Vagina (tissue), 2 donors: ENCODE results near the gene AGPAT3. TPM values are rescaled to one million over a fixed set of nuclear protein-coding genes. Genes with fewer than 3 reads are reported as not detected.
"Not testable (repeated sequence)": the region's sequence is repeated elsewhere in the genome, so short reads cannot be mapped to it uniquely, and the experiment has no call there.

ENCODE experiments used
- DNase-seq, 2 donors: peaks; one replicate each; pipeline ENCODE4 v3.0.0-alpha.2; 2017; ENCODE audit errors: extremely low spot score in 2 of 2
- H3K27ac ChIP-seq: fragments of 200-600 bp; sonication (generic); one replicate; pipeline ENCODE4 v1.5.1; 2019
- H3K27me3 ChIP-seq: fragments of 200-600 bp; sonication (generic); one replicate; pipeline ENCODE4 v1.5.1; 2019
- H3K36me3 ChIP-seq, 2 donors: fragments of 200-600 bp; sonication (generic); one replicate each; pipeline ENCODE4 v1.5.1; 2017 to 2019
- H3K4me1 ChIP-seq: fragments of 200-600 bp; sonication (generic); one replicate; pipeline ENCODE4 v1.5.1; 2019
- H3K4me3 ChIP-seq, 2 donors: fragments of 200-600 bp; sonication (generic); 1 replicate in 1 of 2; 2 replicates in 1 of 2; pipeline ENCODE4 v1.5.1; 2016 to 2019
- H3K9me3 ChIP-seq: fragments of 200-600 bp; sonication (generic); one replicate; pipeline ENCODE4 v1.5.1; 2019
- CTCF ChIP-seq, 3 experiments: fragments of 450-650 bp in 2 of 3; fragments of 200-600 bp in 1 of 3; sonication (generic) in 1 of 3; IDR thresholded peaks; one replicate each; pipeline ENCODE4 v1.5.1; 2017 to 2019; ENCODE audit warnings: antibody characterized with exemption in 3 of 3, mild to moderate bottlenecking in 2 of 3, moderate library complexity in 2 of 3
- POLR2A ChIP-seq, 2 donors: fragments of 450-650 bp; IDR thresholded peaks; one replicate each; pipeline ENCODE4 v1.6.1; 2017; ENCODE audit warnings: antibody characterized with exemption in 2 of 2, mild to moderate bottlenecking in 2 of 2, moderate library complexity in 2 of 2
- POLR2AphosphoS5 ChIP-seq, 2 donors: sonication (generic); formaldehyde crosslinking; IDR thresholded peaks; one replicate each; pipeline ENCODE4 v1.9.0; 2017; ENCODE audit warnings: antibody characterized with exemption in 2 of 2, mild to moderate bottlenecking in 2 of 2, low read depth in 1 of 2; ENCODE audit not compliant: insufficient read depth in 1 of 2
- intact Hi-C: fragments of 100-400 bp; cut with DNase I; formaldehyde crosslinking; loops from one replicate; pipeline ENCODE4 v1.15.1; 2023
- total RNA-seq: library from RNA; depleted of rRNA; stranded (reverse); fragments of >200 nt; gene quantifications from one replicate; pipeline ENCODE4 v1.2.3, GENCODE V29; 2016

Gene AGPAT3
- total RNA-seq, 1 donor from 2014 or later: 34.4 TPM

GRCh38 chr21:43892984-43893535 lies 28.0 kb downstream of the AGPAT3 start:
- Histone ChIP-seq H3K4me1 (peaks cover 6% of the 10 kb centered on the region), H3K27me3 (no peaks in the 10 kb centered on the region), H3K9me3 (no peaks in the 10 kb centered on the region), H3K27ac (no peak overlapping the region), H3K36me3 (no peaks in the 10 kb centered on the region), H3K4me3 (no peak overlapping the region)
- TF ChIP-seq CTCF (IDR thresholded peaks at IDR 0.05) (no peak), POLR2AphosphoS5 (IDR thresholded peaks at IDR 0.05; ENCODE audit: insufficient read depth in 1 of 2, low read depth in 1 of 2) (no peak)
- DNase-seq: no peak
- intact Hi-C loops: no loop called here

- Histone ChIP-seq H3K9me3 (no peaks in the 10 kb centered on the region), H3K4me1 (peaks cover 6% of the 10 kb centered on the region), H3K27ac (no peak overlapping the region), H3K4me3 (no peak overlapping the region), H3K27me3 (no peaks in the 10 kb centered on the region), H3K36me3 (no peaks in the 10 kb centered on the region)
- intact Hi-C loops: no loop called here
- TF ChIP-seq POLR2AphosphoS5 (IDR thresholded peaks at IDR 0.05; ENCODE audit: insufficient read depth in 1 of 2, low read depth in 1 of 2) (peak in 1 of 2 donors; percentile 30), CTCF (IDR thresholded peaks at IDR 0.05) (no peak)
- no peak for DNase-seq
Observed at GRCh38 chr21:43893536-43894205, 28.6 kb downstream of the AGPAT3 start.

- H3K4me3 ChIP-seq: no peak overlapping the region
- peaks cover 6% of the 10 kb centered on the region for H3K4me1 ChIP-seq
- intact Hi-C loops: no loop called here
- no peaks in the 10 kb centered on the region for H3K27me3 ChIP-seq
- no peaks in the 10 kb centered on the region for H3K9me3 ChIP-seq
- TF ChIP-seq POLR2AphosphoS5 (IDR thresholded peaks at IDR 0.05; ENCODE audit: insufficient read depth in 1 of 2, low read depth in 1 of 2) (no peak), POLR2A (IDR thresholded peaks at IDR 0.05) (no peak), CTCF (IDR thresholded peaks at IDR 0.05) (no peak)
- H3K36me3 ChIP-seq: no peaks in the 10 kb centered on the region
- DNase-seq: no peak
- no peak overlapping the region for H3K27ac ChIP-seq
Observed at GRCh38 chr21:43894206-43894577, 29.2 kb downstream of the AGPAT3 start.

- Histone ChIP-seq H3K9me3 (no peaks in the 10 kb centered on the region), H3K36me3 (no peaks in the 10 kb centered on the region), H3K27me3 (no peaks in the 10 kb centered on the region), H3K4me1 (peaks cover 6% of the 10 kb centered on the region), H3K4me3 (no peak overlapping the region), H3K27ac (no peak overlapping the region)
- DNase-seq: no peak
- TF ChIP-seq POLR2A (IDR thresholded peaks at IDR 0.05): no peak
- no peak for TF ChIP-seq CTCF (IDR thresholded peaks at IDR 0.05)
- intact Hi-C loops: no loop called here
Observed at GRCh38 chr21:43895196-43895595, 30.2 kb downstream of the AGPAT3 start.

- intact Hi-C loops, H3K4me3 ChIP-seq, H3K9me3 ChIP-seq, H3K4me1 ChIP-seq, H3K27ac ChIP-seq, H3K36me3 ChIP-seq, DNase-seq, H3K27me3 ChIP-seq: not testable (repeated sequence)
Observed at GRCh38 chr21:43896696-43897299, 31.8 kb downstream of the AGPAT3 start.
